HEK293 (cell line): ENCODE data around the gene SLC46A2.
A peak's percentile ranks its signal among the peaks of the same experiment; 100 is the strongest.

Experiments
- CTCF ChIA-PET: fragments of 350-600 bp; formaldehyde crosslinking; extraction: SDS; loops from one replicate; lab custom pipeline; 2021; ENCODE audit warnings: antibody characterized with exemption; lab: Yijun Ruan, JAX
- POLR2A ChIA-PET: fragments of 300-600 bp; formaldehyde crosslinking; extraction: SDS; loops from one replicate; lab custom pipeline; 2020; ENCODE audit warnings: antibody characterized with exemption, inconsistent platforms; lab: Yijun Ruan, JAX
- H3K27ac ChIP-seq: fragments of 200-500 bp; sonication (Bioruptor generic); 2 replicates; pipeline ENCODE4 v1.5.1; 2014; ENCODE audit warnings: low read depth, low read length, control low read depth, inconsistent platforms; ENCODE audit errors: extremely low read depth
- H3K36me3 ChIP-seq, 2 experiments: fragments of 200-500 bp in 1 of 2; sonication (Bioruptor generic) in 1 of 2; 1 replicate in 1 of 2; 2 replicates in 1 of 2; pipeline ENCODE4 v1.5.1; 2014 to 2017; ENCODE audit warnings: inconsistent platforms in 2 of 2, low read length in 2 of 2; ENCODE audit not compliant: control insufficient read depth in 2 of 2, insufficient read depth in 1 of 2
- H3K4me1 ChIP-seq: fragments of 200-500 bp; sonication (Bioruptor generic); 2 replicates; pipeline ENCODE4 v1.5.1; 2014; ENCODE audit warnings: mild to moderate bottlenecking, low read length, inconsistent platforms; ENCODE audit not compliant: control insufficient read depth, insufficient read depth
- H3K4me3 ChIP-seq: 2 replicates; pipeline ENCODE4 v1.5.1; 2011; ENCODE audit warnings: low read depth, mild to moderate bottlenecking, control low read depth, low read length, moderate library complexity
- H3K9me3 ChIP-seq: fragments of 200-500 bp; sonication (Bioruptor generic); 2 replicates; pipeline ENCODE4 v1.5.1; 2014; ENCODE audit warnings: low read depth, low read length, inconsistent platforms; ENCODE audit not compliant: control insufficient read depth, insufficient read depth
- BCL11A ChIP-seq: fragments of 450-650 bp; formaldehyde crosslinking; IDR thresholded peaks from 2 replicates; pipeline ENCODE4 v1.5.1; 2016; ENCODE audit warnings: low read depth, missing biosample characterization, missing genetic modification characterization
- KLF1 ChIP-seq: fragments of 450-650 bp; formaldehyde crosslinking; IDR thresholded peaks from 2 replicates; pipeline ENCODE4 v1.5.1; 2016; ENCODE audit warnings: missing biosample characterization, missing genetic modification characterization
- PRDM1 ChIP-seq: fragments of 450-650 bp; formaldehyde crosslinking; IDR thresholded peaks from 2 replicates; pipeline ENCODE4; 2016; ENCODE audit warnings: missing biosample characterization, missing genetic modification characterization
- REPIN1 ChIP-seq: fragments of 450-650 bp; formaldehyde crosslinking; IDR thresholded peaks from 2 replicates; pipeline ENCODE4 v1.5.1; 2017; ENCODE audit warnings: missing biosample characterization, missing genetic modification characterization, low read depth
- SCRT2 ChIP-seq: fragments of 450-650 bp; formaldehyde crosslinking; IDR thresholded peaks from 2 replicates; pipeline ENCODE4 v1.5.1; 2016; ENCODE audit warnings: missing biosample characterization, missing genetic modification characterization
- SP7 ChIP-seq: fragments of 450-650 bp; formaldehyde crosslinking; IDR thresholded peaks from 2 replicates; pipeline ENCODE4 v1.5.1; 2016; ENCODE audit warnings: missing biosample characterization, missing genetic modification characterization
- ZNF146 ChIP-seq: fragments of 450-650 bp; formaldehyde crosslinking; IDR thresholded peaks from 2 replicates; pipeline ENCODE4 v1.5.1; 2016; ENCODE audit warnings: missing biosample characterization, missing genetic modification characterization
- ZNF19 ChIP-seq: fragments of 450-650 bp; formaldehyde crosslinking; IDR thresholded peaks from 2 replicates; pipeline ENCODE4; 2016; ENCODE audit warnings: missing biosample characterization, missing genetic modification characterization, low read depth
- ZNF426 ChIP-seq: fragments of 450-650 bp; formaldehyde crosslinking; IDR thresholded peaks from 2 replicates; pipeline ENCODE4 v1.5.1; 2017; ENCODE audit warnings: missing biosample characterization, missing genetic modification characterization, mild to moderate bottlenecking, inconsistent platforms, moderate library complexity
- TF ChIP-seq, protein P1 (sequence below): fragments of 450-650 bp; IDR thresholded peaks from 2 replicates; pipeline ENCODE4 v1.5.1; 2018; ENCODE audit warnings: missing biosample characterization, missing genetic modification characterization
- TF ChIP-seq, protein P2 (sequence below): fragments of 450-650 bp; formaldehyde crosslinking; IDR thresholded peaks from 2 replicates; pipeline ENCODE4 v1.5.1; 2016; ENCODE audit warnings: missing biosample characterization, missing genetic modification characterization, low read depth
- TF ChIP-seq, protein P3 (sequence below): fragments of 450-650 bp; formaldehyde crosslinking; IDR thresholded peaks from 2 replicates; pipeline ENCODE4 v1.5.1; 2017; ENCODE audit warnings: missing biosample characterization, missing genetic modification characterization
- TF ChIP-seq, protein P4 (sequence below): fragments of 450-650 bp; formaldehyde crosslinking; IDR thresholded peaks from 2 replicates; pipeline ENCODE4; 2016; ENCODE audit warnings: missing biosample characterization, missing genetic modification characterization
- TF ChIP-seq, protein P5 (sequence below): fragments of 450-650 bp; formaldehyde crosslinking; IDR thresholded peaks from 2 replicates; pipeline ENCODE4 v1.5.1; 2016; ENCODE audit warnings: missing biosample characterization, missing genetic modification characterization

SLC46A2 gene

DNA sequence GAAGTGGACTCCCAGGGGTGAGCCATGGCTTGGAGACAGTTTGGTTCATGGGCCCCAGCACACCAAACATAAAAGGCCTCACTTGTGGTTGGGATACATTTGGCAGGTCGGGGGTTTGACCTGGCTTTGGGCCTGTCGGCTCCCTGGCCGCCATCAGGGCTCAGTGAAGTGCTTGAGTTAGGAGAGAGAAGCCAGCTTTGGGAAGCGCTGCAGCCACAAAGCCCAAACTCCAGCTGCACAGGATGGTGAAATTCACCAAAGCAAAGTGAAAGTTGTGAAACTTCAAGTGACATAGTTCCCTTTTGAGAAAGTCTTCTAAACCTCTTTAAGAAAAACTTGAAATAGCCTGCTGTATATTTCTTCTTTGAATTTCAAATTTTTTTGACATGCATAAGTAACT, 27.5 kb downstream of the SLC46A2 start:
- ChIA-PET POLR2A (no interaction called here), CTCF (interaction anchor here (1.1 to 1.2 kb wide), 2 partner anchors 18 to 39 kb away, joined by 4 read pairs; no protein-coding TSS in a partner anchor)
- Histone ChIP-seq H3K4me3 (no peak overlapping the region), H3K4me1 (no peaks in the 10 kb centered on the region), H3K9me3 (no peaks in the 10 kb centered on the region), H3K36me3 (peaks cover 0 to 35% of the 10 kb centered on the region in 2 experiments; a peak in 2 of 3 replicates), H3K27ac (no peak overlapping the region)
- TF ChIP-seq ZNF19 (no peak), PRDM1 (tag by site-specific recombination) (peak; percentile 56), SCRT2 (tag by site-specific recombination) (no peak), ZNF146 (tag by site-specific recombination) (no peak)
- TF ChIP-seq, protein P1, sequence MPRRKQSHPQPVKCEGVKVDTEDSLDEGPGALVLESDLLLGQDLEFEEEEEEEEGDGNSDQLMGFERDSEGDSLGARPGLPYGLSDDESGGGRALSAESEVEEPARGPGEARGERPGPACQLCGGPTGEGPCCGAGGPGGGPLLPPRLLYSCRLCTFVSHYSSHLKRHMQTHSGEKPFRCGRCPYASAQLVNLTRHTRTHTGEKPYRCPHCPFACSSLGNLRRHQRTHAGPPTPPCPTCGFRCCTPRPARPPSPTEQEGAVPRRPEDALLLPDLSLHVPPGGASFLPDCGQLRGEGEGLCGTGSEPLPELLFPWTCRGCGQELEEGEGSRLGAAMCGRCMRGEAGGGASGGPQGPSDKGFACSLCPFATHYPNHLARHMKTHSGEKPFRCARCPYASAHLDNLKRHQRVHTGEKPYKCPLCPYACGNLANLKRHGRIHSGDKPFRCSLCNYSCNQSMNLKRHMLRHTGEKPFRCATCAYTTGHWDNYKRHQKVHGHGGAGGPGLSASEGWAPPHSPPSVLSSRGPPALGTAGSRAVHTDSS (tag by site-specific recombination), result no peak
- TF ChIP-seq, all 188 proteins: peak for 1

DNA sequence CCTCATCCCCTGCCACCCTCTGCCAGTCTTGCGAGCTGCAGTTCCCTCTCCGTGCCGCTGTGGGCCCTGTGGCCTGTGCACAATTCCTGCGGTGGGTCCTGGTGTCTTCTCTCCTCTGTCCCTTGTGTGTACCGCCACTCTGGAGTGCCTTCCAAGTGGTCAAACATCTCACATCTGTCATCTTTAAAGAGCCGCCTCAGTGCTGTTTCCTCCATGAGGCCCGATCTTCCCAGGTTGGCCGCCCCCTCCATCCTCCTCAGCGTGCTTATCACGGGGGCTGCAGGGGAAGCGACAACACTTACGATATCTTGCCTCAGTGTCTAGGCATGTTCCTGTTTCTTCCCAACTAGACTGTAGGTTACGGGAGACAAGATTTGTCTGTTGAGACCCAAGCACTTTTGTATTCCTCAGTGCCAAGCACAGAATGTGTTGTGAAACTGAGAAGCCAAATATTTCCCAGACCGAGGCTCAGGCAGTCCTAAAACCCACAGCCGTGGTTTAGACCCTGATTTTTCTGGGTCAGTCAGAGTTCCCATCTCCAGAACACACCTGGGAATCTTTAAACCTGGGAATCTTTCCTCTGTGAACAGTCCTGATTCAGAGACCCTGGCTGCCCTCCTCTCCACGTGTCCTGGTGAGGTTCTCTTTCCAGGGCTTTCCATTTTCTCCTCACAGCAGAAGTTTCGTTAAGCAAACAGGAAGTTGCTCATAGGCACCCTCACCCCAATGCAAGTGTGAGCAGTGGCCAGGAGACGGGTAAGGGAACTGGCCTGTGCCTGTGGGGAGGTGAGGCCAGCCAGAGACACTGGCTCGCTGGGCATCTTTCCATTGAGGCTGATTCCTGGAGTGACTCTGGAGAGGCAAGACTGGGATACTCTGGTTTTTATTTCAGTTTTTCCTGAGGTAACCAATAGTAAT, 28.8 kb downstream of the SLC46A2 start:
- CTCF ChIA-PET, result interaction anchor here (0.7 to 1.0 kb wide), 2 partner anchors 41 to 796 kb away, joined by 3 to 4 read pairs; no protein-coding TSS in a partner anchor
- no peak overlapping the region for H3K4me3 ChIP-seq
- no peak for TF ChIP-seq ZNF426
- no peak for TF ChIP-seq BCL11A
- TF ChIP-seq, protein P2, sequence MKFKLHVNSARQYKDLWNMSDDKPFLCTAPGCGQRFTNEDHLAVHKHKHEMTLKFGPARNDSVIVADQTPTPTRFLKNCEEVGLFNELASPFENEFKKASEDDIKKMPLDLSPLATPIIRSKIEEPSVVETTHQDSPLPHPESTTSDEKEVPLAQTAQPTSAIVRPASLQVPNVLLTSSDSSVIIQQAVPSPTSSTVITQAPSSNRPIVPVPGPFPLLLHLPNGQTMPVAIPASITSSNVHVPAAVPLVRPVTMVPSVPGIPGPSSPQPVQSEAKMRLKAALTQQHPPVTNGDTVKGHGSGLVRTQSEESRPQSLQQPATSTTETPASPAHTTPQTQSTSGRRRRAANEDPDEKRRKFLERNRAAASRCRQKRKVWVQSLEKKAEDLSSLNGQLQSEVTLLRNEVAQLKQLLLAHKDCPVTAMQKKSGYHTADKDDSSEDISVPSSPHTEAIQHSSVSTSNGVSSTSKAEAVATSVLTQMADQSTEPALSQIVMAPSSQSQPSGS (tag by site-specific recombination), result no peak
- no peak for TF ChIP-seq REPIN1 (tag by site-specific recombination)
- TF ChIP-seq, protein P3, sequence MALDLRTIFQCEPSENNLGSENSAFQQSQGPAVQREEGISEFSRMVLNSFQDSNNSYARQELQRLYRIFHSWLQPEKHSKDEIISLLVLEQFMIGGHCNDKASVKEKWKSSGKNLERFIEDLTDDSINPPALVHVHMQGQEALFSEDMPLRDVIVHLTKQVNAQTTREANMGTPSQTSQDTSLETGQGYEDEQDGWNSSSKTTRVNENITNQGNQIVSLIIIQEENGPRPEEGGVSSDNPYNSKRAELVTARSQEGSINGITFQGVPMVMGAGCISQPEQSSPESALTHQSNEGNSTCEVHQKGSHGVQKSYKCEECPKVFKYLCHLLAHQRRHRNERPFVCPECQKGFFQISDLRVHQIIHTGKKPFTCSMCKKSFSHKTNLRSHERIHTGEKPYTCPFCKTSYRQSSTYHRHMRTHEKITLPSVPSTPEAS (tag by site-specific recombination), result no peak
- TF ChIP-seq, protein P4, sequence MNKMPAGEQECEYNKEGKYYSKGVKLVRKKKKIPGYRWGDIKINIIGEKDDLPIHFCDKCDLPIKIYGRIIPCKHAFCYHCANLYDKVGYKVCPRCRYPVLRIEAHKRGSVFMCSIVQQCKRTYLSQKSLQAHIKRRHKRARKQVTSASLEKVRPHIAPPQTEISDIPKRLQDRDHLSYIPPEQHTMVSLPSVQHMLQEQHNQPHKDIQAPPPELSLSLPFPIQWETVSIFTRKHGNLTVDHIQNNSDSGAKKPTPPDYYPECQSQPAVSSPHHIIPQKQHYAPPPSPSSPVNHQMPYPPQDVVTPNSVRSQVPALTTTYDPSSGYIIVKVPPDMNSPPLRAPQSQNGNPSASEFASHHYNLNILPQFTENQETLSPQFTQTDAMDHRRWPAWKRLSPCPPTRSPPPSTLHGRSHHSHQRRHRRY (tag by site-specific recombination), result no peak
- no peak for TF ChIP-seq KLF1 (tag by site-specific recombination)
- no peak for TF ChIP-seq SP7 (tag by site-specific recombination)
- TF ChIP-seq, protein P5, sequence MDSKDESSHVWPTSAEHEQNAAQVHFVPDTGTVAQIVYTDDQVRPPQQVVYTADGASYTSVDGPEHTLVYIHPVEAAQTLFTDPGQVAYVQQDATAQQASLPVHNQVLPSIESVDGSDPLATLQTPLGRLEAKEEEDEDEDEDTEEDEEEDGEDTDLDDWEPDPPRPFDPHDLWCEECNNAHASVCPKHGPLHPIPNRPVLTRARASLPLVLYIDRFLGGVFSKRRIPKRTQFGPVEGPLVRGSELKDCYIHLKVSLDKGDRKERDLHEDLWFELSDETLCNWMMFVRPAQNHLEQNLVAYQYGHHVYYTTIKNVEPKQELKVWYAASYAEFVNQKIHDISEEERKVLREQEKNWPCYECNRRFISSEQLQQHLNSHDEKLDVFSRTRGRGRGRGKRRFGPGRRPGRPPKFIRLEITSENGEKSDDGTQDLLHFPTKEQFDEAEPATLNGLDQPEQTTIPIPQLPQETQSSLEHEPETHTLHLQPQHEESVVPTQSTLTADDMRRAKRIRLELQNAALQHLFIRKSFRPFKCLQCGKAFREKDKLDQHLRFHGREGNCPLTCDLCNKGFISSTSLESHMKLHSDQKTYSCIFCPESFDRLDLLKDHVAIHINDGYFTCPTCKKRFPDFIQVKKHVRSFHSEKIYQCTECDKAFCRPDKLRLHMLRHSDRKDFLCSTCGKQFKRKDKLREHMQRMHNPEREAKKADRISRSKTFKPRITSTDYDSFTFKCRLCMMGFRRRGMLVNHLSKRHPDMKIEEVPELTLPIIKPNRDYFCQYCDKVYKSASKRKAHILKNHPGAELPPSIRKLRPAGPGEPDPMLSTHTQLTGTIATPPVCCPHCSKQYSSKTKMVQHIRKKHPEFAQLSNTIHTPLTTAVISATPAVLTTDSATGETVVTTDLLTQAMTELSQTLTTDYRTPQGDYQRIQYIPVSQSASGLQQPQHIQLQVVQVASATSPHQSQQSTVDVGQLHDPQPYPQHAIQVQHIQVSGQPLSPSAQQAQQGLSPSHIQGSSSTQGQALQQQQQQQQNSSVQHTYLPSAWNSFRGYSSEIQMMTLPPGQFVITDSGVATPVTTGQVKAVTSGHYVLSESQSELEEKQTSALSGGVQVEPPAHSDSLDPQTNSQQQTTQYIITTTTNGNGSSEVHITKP (tag by site-specific recombination), result no peak

More for the DNA sequence above, 28.8 kb downstream of the SLC46A2 start:
- POLR2A ChIA-PET, result no interaction called here
- H3K4me1 ChIP-seq, result no peaks in the 10 kb centered on the region
- H3K36me3 ChIP-seq, result peaks cover 0 to 29% of the 10 kb centered on the region in 2 experiments; a peak in 2 of 3 replicates
- H3K9me3 ChIP-seq, result no peaks in the 10 kb centered on the region
- no peak overlapping the region for H3K27ac ChIP-seq
